ENCODE data around the gene KLF17. TPM values are rescaled to one million over a fixed set of nuclear protein-coding genes. Genes with fewer than 3 reads are reported as not detected.
A peak's percentile ranks its signal among the peaks of the same experiment; 100 is the strongest.

Gene KLF17
- total RNA-seq = not detected
- polyA plus RNA-seq = not detected
- long read RNA-seq, donor 1 = 0 reads
- long read RNA-seq, donor 2 = 0 reads
- long read RNA-seq, donor 3 = 0 reads

- intact Hi-C loops (cut with DNase I) = no loop called here
- Histone ChIP-seq H3K27me3 (no peaks in the 10 kb centered on the region), H3K36me3 (no peaks in the 10 kb centered on the region), H3K27ac (no peak within 1 kb of the TSS), H3K4me3 (no peak within 1 kb of the TSS), H3K9me3 (no peaks in the 10 kb centered on the region), H3K4me1 (no peaks in the 10 kb centered on the region)
- DNase-seq (no peak), ATAC-seq (no peak)
- no peak for TF ChIP-seq CTCF (IDR thresholded peaks at IDR 0.05)
- TF ChIP-seq POLR2A (IDR thresholded peaks at IDR 0.05) = no peak
- 96 to 98% (median 97%) methylated on average over 23 to 25 of the region's 25 CpGs for WGBS, 4 donors
These were observed at the start of gene KLF17 for GRCh38 chr1:44118682-44119081. Gene KLF17, plus strand, starts transcription at chr1:44118821. Its CDS starts 87 bp downstream, at chr1:44118908.

- Histone ChIP-seq H3K4me3 (no peak overlapping the region), H3K27ac (no peak overlapping the region), H3K9me3 (no peaks in the 10 kb centered on the region), H3K27me3 (no peaks in the 10 kb centered on the region), H3K4me1 (peaks cover 0 to 26% (median 0%) of the 10 kb centered on the region in 12 donors), H3K36me3 (no peaks in the 10 kb centered on the region)
- DNase-seq (no peak), ATAC-seq (no peak)
- TF ChIP-seq POLR2A (IDR thresholded peaks at IDR 0.05) (no peak), CTCF (IDR thresholded peaks at IDR 0.05) (no peak)
- intact Hi-C loops (cut with DNase I) = no loop called here
- WGBS, 4 donors = 50 to 68% (median 62%) methylated on average over 3 of the region's 3 CpGs
These were observed 47.2 kb upstream of the KLF17 start for GRCh38 chr1:44071461-44071860.

- DNase-seq = no peak
- Histone ChIP-seq H3K9me3 (no peaks in the 10 kb centered on the region), H3K4me1 (peaks cover 0 to 26% (median 0%) of the 10 kb centered on the region in 12 donors), H3K4me3 (no peak overlapping the region), H3K27ac (no peak overlapping the region), H3K36me3 (no peaks in the 10 kb centered on the region), H3K27me3 (no peaks in the 10 kb centered on the region)
- TF ChIP-seq POLR2A (IDR thresholded peaks at IDR 0.05) = no peak
- TF ChIP-seq CTCF (IDR thresholded peaks at IDR 0.05) = no peak
- peak in 2 of 4 donors; percentile 44 to 72 for ATAC-seq
- intact Hi-C loops (cut with DNase I) = no loop called here
These were observed 46.4 kb upstream of the KLF17 start for GRCh38 chr1:44072204-44072603.

GRCh38 chr1:44072821-44073220 is 45.8 kb upstream of the KLF17 start:
- Histone ChIP-seq H3K36me3 (no peaks in the 10 kb centered on the region), H3K4me3 (no peak overlapping the region), H3K4me1 (peaks cover 0 to 20% (median 0%) of the 10 kb centered on the region in 12 donors), H3K27ac (no peak overlapping the region), H3K27me3 (no peaks in the 10 kb centered on the region), H3K9me3 (no peaks in the 10 kb centered on the region)
- intact Hi-C loops (cut with DNase I) = no loop called here
- TF ChIP-seq POLR2A (IDR thresholded peaks at IDR 0.05) (no peak), CTCF (IDR thresholded peaks at IDR 0.05) (no peak)
- WGBS, 4 donors = 75 to 88% (median 82%) methylated on average over 2 of the region's 2 CpGs
- ATAC-seq (no peak), DNase-seq (no peak)

Data from heart left ventricle (tissue), 16 donors.